ENCODE measurements around the gene CPNE6. TPM values are rescaled to one million over a fixed set of nuclear protein-coding genes. Genes with fewer than 3 reads are reported as not detected.
A peak's percentile ranks its signal among the peaks of the same experiment; 100 is the strongest.

Gene CPNE6
- total and polyA plus RNA-seq, 2 of the 13 experiments (the other 11 are each of a cell fraction or from before 2014, with no cell fraction given), result not detected

DNA sequence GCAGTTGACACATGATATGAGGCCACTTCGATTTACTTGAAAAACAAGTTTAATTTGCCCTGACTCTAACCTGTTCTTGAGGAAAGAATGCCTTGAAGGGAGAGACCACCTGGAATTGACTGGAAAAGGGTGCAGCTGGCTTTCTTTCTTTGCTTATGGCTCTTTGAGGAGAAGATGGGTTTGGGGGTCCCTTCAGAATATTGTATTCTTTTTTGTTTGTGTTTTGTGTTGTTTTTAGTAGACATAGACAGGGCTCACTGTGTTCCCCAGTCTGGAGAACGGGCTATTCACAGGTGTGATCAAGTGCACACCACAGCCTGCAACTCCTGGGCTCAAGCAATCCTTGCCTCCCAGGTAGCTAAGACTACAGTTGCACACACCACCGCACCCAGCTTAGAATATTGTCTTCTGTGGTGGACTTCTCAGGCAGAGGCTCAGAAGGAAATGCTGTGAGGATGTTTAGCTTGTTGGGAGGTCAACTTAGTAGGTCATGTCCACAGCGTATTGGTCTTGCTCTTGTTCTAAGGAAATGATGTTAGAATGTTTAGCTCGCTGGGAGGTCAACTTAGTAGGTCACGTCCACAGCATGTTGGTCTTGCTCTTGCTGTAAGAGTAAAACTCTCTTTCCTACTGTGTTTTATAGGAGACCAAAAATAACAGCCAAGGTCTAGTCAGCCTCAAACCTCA, 44.9 kb downstream of the CPNE6 start (continued):
- TF ChIP-seq PRMT3 (CRISPR knock-in tag; IDR thresholded peaks at IDR 0.05; ENCODE audit: borderline replicate concordance, low read depth) (no peak), POGZ (CRISPR knock-in tag; IDR thresholded peaks at IDR 0.05) (no peak), MIER3 (CRISPR knock-in tag; IDR thresholded peaks at IDR 0.05; ENCODE audit: borderline replicate concordance) (no peak), ZKSCAN1 (IDR thresholded peaks at IDR 0.05; ENCODE audit: low read length) (no peak), SIN3B (IDR thresholded peaks at IDR 0.05; ENCODE audit: low read length) (no peak), ZNF883 (CRISPR knock-in tag; IDR thresholded peaks at IDR 0.05; ENCODE audit: not compliant biosample characterization) (no peak), E2F5 (CRISPR knock-in tag; conservative IDR thresholded peaks at IDR 0.05) (no peak), ZBTB1 (CRISPR knock-in tag; IDR thresholded peaks at IDR 0.05; ENCODE audit: borderline replicate concordance) (no peak), NR2F2 (IDR thresholded peaks at IDR 0.05; ENCODE audit: borderline replicate concordance, low read depth) (no peak), SNAI1 (CRISPR knock-in tag; IDR thresholded peaks at IDR 0.05; ENCODE audit: borderline replicate concordance) (no peak), ZNF460 (CRISPR knock-in tag; IDR thresholded peaks at IDR 0.05; ENCODE audit: borderline replicate concordance) (no peak), ZNF446 (CRISPR knock-in tag; IDR thresholded peaks at IDR 0.05) (no peak), E2F2 (CRISPR knock-in tag; IDR thresholded peaks at IDR 0.05; ENCODE audit: borderline replicate concordance) (peak; percentile 15; the same call in 1 of the 2 replicates), RNF219 (CRISPR knock-in tag; IDR thresholded peaks at IDR 0.05) (no peak), NFATC3 (CRISPR knock-in tag; IDR thresholded peaks at IDR 0.05) (no peak), ZNF138 (CRISPR knock-in tag; IDR thresholded peaks at IDR 0.05; ENCODE audit: low read depth) (no peak), ZNF512B (CRISPR knock-in tag; IDR thresholded peaks at IDR 0.05; ENCODE audit: borderline replicate concordance) (peak; percentile 70; the same call in 1 of the 2 replicates)
- TF ChIP-seq, protein P1, sequence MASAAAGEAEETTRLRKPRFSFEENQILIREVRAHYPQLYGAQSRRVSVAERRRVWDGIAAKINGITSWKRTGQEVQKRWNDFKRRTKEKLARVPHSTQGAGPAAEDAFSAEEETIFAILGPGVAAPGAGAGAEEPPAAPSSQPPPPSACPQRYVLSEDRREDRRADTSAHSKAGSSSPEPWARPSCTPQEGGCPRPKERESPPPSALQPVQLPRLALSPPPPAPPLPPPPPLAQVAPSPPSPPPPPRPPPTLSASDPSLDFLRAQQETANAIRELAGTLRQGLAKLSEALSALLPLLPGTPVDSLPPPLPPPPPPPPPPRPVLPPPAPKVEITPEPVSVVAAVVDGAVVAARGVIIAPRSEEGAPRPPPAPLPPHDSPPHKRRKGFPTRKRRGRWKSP (CRISPR knock-in tag; IDR thresholded peaks at IDR 0.05), result no peak
- TF ChIP-seq, protein P2, sequence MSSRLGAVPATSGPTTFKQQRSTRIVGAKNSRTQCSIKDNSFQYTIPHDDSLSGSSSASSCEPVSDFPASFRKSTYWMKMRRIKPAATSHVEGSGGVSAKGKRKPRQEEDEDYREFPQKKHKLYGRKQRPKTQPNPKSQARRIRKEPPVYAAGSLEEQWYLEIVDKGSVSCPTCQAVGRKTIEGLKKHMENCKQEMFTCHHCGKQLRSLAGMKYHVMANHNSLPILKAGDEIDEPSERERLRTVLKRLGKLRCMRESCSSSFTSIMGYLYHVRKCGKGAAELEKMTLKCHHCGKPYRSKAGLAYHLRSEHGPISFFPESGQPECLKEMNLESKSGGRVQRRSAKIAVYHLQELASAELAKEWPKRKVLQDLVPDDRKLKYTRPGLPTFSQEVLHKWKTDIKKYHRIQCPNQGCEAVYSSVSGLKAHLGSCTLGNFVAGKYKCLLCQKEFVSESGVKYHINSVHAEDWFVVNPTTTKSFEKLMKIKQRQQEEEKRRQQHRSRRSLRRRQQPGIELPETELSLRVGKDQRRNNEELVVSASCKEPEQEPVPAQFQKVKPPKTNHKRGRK (CRISPR knock-in tag; IDR thresholded peaks at IDR 0.05), result 0 out of 2 replicates have a peak, but pooled peaks have one; percentile 50

All from HepG2 (cell line).